ENCODE measurements around the gene POLK.

POLK gene

DNA sequence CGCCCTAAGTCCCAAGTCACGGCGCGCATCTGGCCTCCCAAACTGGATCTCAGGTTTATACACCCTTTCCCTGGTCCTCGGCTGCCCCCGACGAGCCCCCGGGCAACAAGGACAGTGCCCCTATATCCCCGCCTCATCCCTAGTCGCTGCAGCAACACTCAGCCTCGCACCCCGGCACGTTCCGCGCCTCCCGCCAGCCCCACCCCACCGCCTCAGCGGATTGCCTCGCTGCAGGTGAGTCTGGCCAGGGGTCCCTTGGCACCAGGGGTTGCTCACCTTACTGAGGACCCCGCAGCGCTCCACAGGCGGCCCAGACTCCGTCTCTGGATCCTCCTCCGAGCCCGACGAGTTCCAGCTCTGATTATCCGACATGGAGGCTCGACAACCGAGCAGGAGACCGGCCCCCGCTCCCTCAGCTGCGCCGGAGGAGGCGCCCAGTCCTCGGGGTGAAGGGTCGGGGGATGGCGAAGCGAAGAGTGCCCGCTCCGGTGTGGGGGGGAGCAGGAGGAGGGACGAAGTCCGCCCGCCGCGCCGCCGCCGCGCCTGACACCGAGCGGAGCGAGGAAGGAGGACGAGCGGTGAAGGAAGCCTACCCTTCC lies 756 bp upstream of the POLK start:
- peaks cover 21% of the 10 kb centered on the region for H3K4me1 ChIP-seq (ENCODE audit: control insufficient read depth, insufficient read depth, low read length)

GRCh38 chr5:75512383-75513074 lies 838 bp downstream of the POLK start:
- Histone ChIP-seq H3K4me1 (ENCODE audit: control insufficient read depth, insufficient read depth, low read length) (peaks cover 21% of the 10 kb centered on the region), H3K9ac (ENCODE audit: low read depth, low read length) (peak overlapping the region; percentile 89), H3K36me3 (ENCODE audit: insufficient read depth, low read length) (no peaks in the 10 kb centered on the region), H3K9me3 (replicated peaks; ENCODE audit: low read length) (no peaks in the 10 kb centered on the region), H3K27me3 (ENCODE audit: control insufficient read depth, insufficient read depth, low read length) (no peaks in the 10 kb centered on the region), H3K4me3 (ENCODE audit: low read length) (peak overlapping the region; percentile 88), H3K4me2 (ENCODE audit: low read length) (peak overlapping the region; percentile 80)

More for the DNA sequence above, 756 bp upstream of the POLK start:
- peak overlapping the region; percentile 79 for H3K4me2 ChIP-seq (ENCODE audit: low read length)
- H3K27me3 ChIP-seq (ENCODE audit: control insufficient read depth, insufficient read depth, low read length): no peaks in the 10 kb centered on the region
- H3K36me3 ChIP-seq (ENCODE audit: insufficient read depth, low read length): no peaks in the 10 kb centered on the region
- H3K9ac ChIP-seq (ENCODE audit: low read depth, low read length): peak overlapping the region; percentile 93
- peak overlapping the region; percentile 98 for H3K4me3 ChIP-seq (ENCODE audit: low read length)
- no peaks in the 10 kb centered on the region for H3K9me3 ChIP-seq (replicated peaks; ENCODE audit: low read length)

GRCh38 chr5:75513841-75514240 lies 2.1 kb downstream of the POLK start:
- H3K4me2 ChIP-seq (ENCODE audit: low read length): peak overlapping the region; percentile 80
- no peaks in the 10 kb centered on the region for H3K36me3 ChIP-seq (ENCODE audit: insufficient read depth, low read length)
- H3K27me3 ChIP-seq (ENCODE audit: control insufficient read depth, insufficient read depth, low read length): no peaks in the 10 kb centered on the region
- H3K9me3 ChIP-seq (replicated peaks; ENCODE audit: low read length): no peaks in the 10 kb centered on the region
- H3K4me1 ChIP-seq (ENCODE audit: control insufficient read depth, insufficient read depth, low read length): peaks cover 21% of the 10 kb centered on the region
- H3K9ac ChIP-seq (ENCODE audit: low read depth, low read length): no peak overlapping the region
- H3K4me3 ChIP-seq (ENCODE audit: low read length): peak overlapping the region; percentile 54

GRCh38 chr5:75514323-75514722 lies 2.6 kb downstream of the POLK start:
- no peak overlapping the region for H3K4me3 ChIP-seq (ENCODE audit: low read length)

GRCh38 chr5:75519761-75520160 lies 8.1 kb downstream of the POLK start:
- H3K36me3 ChIP-seq (ENCODE audit: insufficient read depth, low read length): no peaks in the 10 kb centered on the region
- no peak overlapping the region for H3K9ac ChIP-seq (ENCODE audit: low read depth, low read length)
- peaks cover 11% of the 10 kb centered on the region for H3K9me3 ChIP-seq (replicated peaks; ENCODE audit: low read length)
- no peaks in the 10 kb centered on the region for H3K27me3 ChIP-seq (ENCODE audit: control insufficient read depth, insufficient read depth, low read length)
- H3K4me3 ChIP-seq (ENCODE audit: low read length): no peak overlapping the region
- no peak overlapping the region for H3K4me2 ChIP-seq (ENCODE audit: low read length)
- H3K4me1 ChIP-seq (ENCODE audit: control insufficient read depth, insufficient read depth, low read length): peaks cover 14% of the 10 kb centered on the region

More at GRCh38 chr5:75514323-75514722, 2.6 kb downstream of the POLK start:
- Histone ChIP-seq H3K27me3 (ENCODE audit: control insufficient read depth, insufficient read depth, low read length) (no peaks in the 10 kb centered on the region), H3K9ac (ENCODE audit: low read depth, low read length) (no peak overlapping the region), H3K9me3 (replicated peaks; ENCODE audit: low read length) (no peaks in the 10 kb centered on the region), H3K4me1 (ENCODE audit: control insufficient read depth, insufficient read depth, low read length) (peaks cover 18% of the 10 kb centered on the region), H3K36me3 (ENCODE audit: insufficient read depth, low read length) (no peaks in the 10 kb centered on the region), H3K4me2 (ENCODE audit: low read length) (no peak overlapping the region)

GRCh38 chr5:75521195-75521594 lies 9.5 kb downstream of the POLK start:
- H3K9me3 ChIP-seq (replicated peaks; ENCODE audit: low read length): peaks cover 11% of the 10 kb centered on the region

DNA sequence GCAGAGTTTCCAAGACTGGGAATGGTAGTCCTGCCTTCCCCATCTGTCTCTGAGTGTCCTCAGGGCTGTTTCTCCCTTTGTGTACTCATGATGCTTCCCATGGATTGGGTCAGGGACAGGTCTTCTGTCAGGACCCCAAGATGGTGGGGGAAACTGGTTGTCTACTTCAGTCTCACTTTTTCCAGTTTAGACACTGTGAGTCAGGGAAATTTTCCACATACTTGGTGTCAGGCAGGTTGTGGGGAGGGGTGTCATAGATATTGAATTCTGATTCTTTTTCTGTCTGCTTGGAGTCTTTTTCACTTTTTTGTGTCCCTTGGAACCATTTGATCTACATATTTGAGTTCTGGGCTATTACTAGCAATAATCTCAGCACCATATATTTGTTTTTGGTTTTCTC lies 10.3 kb downstream of the POLK start:
- Histone ChIP-seq H3K4me2 (ENCODE audit: low read length) (no peak overlapping the region), H3K4me1 (ENCODE audit: control insufficient read depth, insufficient read depth, low read length) (peaks cover 14% of the 10 kb centered on the region), H3K27me3 (ENCODE audit: control insufficient read depth, insufficient read depth, low read length) (no peaks in the 10 kb centered on the region), H3K36me3 (ENCODE audit: insufficient read depth, low read length) (no peaks in the 10 kb centered on the region), H3K9me3 (replicated peaks; ENCODE audit: low read length) (peaks cover 11% of the 10 kb centered on the region), H3K4me3 (ENCODE audit: low read length) (no peak overlapping the region), H3K9ac (ENCODE audit: low read depth, low read length) (no peak overlapping the region)

More at GRCh38 chr5:75521195-75521594, 9.5 kb downstream of the POLK start:
- Histone ChIP-seq H3K9ac (ENCODE audit: low read depth, low read length) (no peak overlapping the region), H3K4me2 (ENCODE audit: low read length) (no peak overlapping the region), H3K36me3 (ENCODE audit: insufficient read depth, low read length) (no peaks in the 10 kb centered on the region), H3K27me3 (ENCODE audit: control insufficient read depth, insufficient read depth, low read length) (no peaks in the 10 kb centered on the region), H3K4me3 (ENCODE audit: low read length) (no peak overlapping the region), H3K4me1 (ENCODE audit: control insufficient read depth, insufficient read depth, low read length) (peaks cover 14% of the 10 kb centered on the region)

DNA sequence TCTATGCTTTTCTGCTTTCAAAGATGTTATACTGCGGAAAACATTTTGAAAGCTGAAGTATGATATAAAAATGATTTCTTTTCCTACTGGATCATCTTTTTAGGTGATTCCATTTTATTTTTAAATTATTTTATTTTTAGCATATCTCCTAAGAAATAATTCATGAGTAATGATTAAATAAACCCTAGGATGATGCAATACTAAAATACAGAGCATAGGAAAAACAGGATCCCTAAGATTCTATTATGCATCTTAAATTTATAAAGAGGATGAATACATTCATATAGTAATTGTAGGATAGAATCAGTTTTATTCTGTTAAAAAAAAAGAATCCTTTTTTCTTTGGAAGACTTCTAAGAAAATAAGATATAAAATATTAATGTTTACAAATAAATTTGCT lies 10.9 kb downstream of the POLK start:
- Histone ChIP-seq H3K27me3 (ENCODE audit: control insufficient read depth, insufficient read depth, low read length) (no peaks in the 10 kb centered on the region), H3K4me3 (ENCODE audit: low read length) (no peak overlapping the region), H3K4me1 (ENCODE audit: control insufficient read depth, insufficient read depth, low read length) (peaks cover 14% of the 10 kb centered on the region), H3K36me3 (ENCODE audit: insufficient read depth, low read length) (no peaks in the 10 kb centered on the region), H3K9me3 (replicated peaks; ENCODE audit: low read length) (peaks cover 11% of the 10 kb centered on the region), H3K9ac (ENCODE audit: low read depth, low read length) (no peak overlapping the region), H3K4me2 (ENCODE audit: low read length) (no peak overlapping the region)

- Histone ChIP-seq H3K36me3 (ENCODE audit: insufficient read depth, low read length) (no peaks in the 10 kb centered on the region), H3K4me1 (ENCODE audit: control insufficient read depth, insufficient read depth, low read length) (peaks cover 14% of the 10 kb centered on the region), H3K9me3 (replicated peaks; ENCODE audit: low read length) (peaks cover 11% of the 10 kb centered on the region), H3K4me3 (ENCODE audit: low read length) (no peak overlapping the region), H3K9ac (ENCODE audit: low read depth, low read length) (no peak overlapping the region), H3K4me2 (ENCODE audit: low read length) (no peak overlapping the region), H3K27me3 (ENCODE audit: control insufficient read depth, insufficient read depth, low read length) (no peaks in the 10 kb centered on the region)
Measured at GRCh38 chr5:75523275-75523674, 11.6 kb downstream of the POLK start.

DNA sequence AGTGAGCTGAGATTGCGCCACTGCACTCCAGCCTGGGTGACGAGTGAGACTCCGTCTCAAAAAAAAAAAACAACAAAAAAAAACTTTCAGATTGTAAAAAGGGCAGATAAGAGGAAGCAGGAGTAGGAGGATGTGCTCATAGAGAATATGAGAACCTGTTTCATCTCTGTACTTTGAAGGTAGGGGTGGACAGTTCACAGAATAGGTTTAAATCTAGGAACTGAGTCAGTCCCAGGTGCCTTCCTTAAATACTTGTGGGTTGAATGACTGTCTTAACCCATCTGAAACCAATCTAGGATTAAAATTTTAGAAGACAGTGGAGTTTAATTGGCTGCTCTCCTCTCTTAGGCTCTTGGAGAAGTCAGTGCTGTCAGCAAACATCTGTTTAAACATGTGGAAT lies 12.4 kb downstream of the POLK start:
- no peak overlapping the region for H3K4me3 ChIP-seq (ENCODE audit: low read length)
- no peak overlapping the region for H3K4me2 ChIP-seq (ENCODE audit: low read length)
- no peak overlapping the region for H3K9ac ChIP-seq (ENCODE audit: low read depth, low read length)
- peaks cover 11% of the 10 kb centered on the region for H3K9me3 ChIP-seq (replicated peaks; ENCODE audit: low read length)
- H3K4me1 ChIP-seq (ENCODE audit: control insufficient read depth, insufficient read depth, low read length): peaks cover 14% of the 10 kb centered on the region
- H3K27me3 ChIP-seq (ENCODE audit: control insufficient read depth, insufficient read depth, low read length): no peaks in the 10 kb centered on the region
- H3K36me3 ChIP-seq (ENCODE audit: insufficient read depth, low read length): no peaks in the 10 kb centered on the region

DNA sequence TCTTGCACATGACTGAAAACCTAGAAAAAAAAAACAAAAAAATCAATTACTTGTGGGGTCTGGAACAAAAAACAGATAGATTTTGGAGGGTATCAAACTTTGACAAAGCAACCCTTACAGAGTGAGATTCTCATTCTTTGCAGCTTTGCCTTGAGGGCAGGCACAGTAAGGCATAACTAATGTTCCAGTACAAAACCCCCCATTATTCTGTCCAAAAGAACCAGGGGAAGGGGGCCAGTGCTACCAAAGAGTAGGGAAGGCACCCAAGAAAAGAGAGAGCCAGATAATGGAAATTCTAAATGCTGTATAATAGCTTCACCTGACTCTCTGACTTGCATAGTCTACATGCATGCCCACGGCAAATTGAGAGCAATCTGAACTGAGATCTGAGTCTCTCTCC lies 12.9 kb downstream of the POLK start:
- Histone ChIP-seq H3K27me3 (ENCODE audit: control insufficient read depth, insufficient read depth, low read length) (no peaks in the 10 kb centered on the region), H3K4me1 (ENCODE audit: control insufficient read depth, insufficient read depth, low read length) (peaks cover 14% of the 10 kb centered on the region), H3K4me2 (ENCODE audit: low read length) (no peak overlapping the region), H3K36me3 (ENCODE audit: insufficient read depth, low read length) (no peaks in the 10 kb centered on the region), H3K9ac (ENCODE audit: low read depth, low read length) (no peak overlapping the region), H3K9me3 (replicated peaks; ENCODE audit: low read length) (peaks cover 11% of the 10 kb centered on the region), H3K4me3 (ENCODE audit: low read length) (no peak overlapping the region)

- no peaks in the 10 kb centered on the region for H3K36me3 ChIP-seq (ENCODE audit: insufficient read depth, low read length)
- peaks cover 11% of the 10 kb centered on the region for H3K9me3 ChIP-seq (replicated peaks; ENCODE audit: low read length)
- H3K9ac ChIP-seq (ENCODE audit: low read depth, low read length): no peak overlapping the region
- no peak overlapping the region for H3K4me3 ChIP-seq (ENCODE audit: low read length)
- peaks cover 14% of the 10 kb centered on the region for H3K4me1 ChIP-seq (ENCODE audit: control insufficient read depth, insufficient read depth, low read length)
- no peaks in the 10 kb centered on the region for H3K27me3 ChIP-seq (ENCODE audit: control insufficient read depth, insufficient read depth, low read length)
- no peak overlapping the region for H3K4me2 ChIP-seq (ENCODE audit: low read length)
Measured at GRCh38 chr5:75525344-75525743, 13.7 kb downstream of the POLK start.
